Uterus (tissue), 4 donors: Measurements from ENCODE around the gene TRABD2B. TPM values are rescaled to one million over a fixed set of nuclear protein-coding genes. Genes with fewer than 3 reads are reported as not detected.

Experiments
- DNase-seq, 2 donors: peaks; one replicate each; pipeline ENCODE4 v3.0.0-alpha.2; 2019 to 2020
- H3K27ac ChIP-seq, 2 donors: fragments of 200-600 bp; sonication (generic); 1 replicate in 1 of 2; 2 replicates in 1 of 2; pipeline ENCODE4 v1.5.1; 2016 to 2018
- H3K27me3 ChIP-seq, 2 donors: fragments of 200-600 bp; sonication (generic); one replicate each; pipeline ENCODE4 v1.5.1; 2018 to 2019; ENCODE audit warnings: control low read depth in 1 of 2
- H3K36me3 ChIP-seq, 2 donors: fragments of 200-600 bp; sonication (generic); one replicate each; pipeline ENCODE4 v1.5.1; 2019; ENCODE audit warnings: control low read depth in 1 of 2
- H3K4me1 ChIP-seq, 2 donors: fragments of 200-600 bp; sonication (generic); one replicate each; pipeline ENCODE4 v1.5.1; 2018 to 2019; ENCODE audit warnings: control low read depth in 1 of 2
- H3K4me3 ChIP-seq, 2 donors: fragments of 200-600 bp; sonication (generic); 1 replicate in 1 of 2; 2 replicates in 1 of 2; pipeline ENCODE4 v1.5.1; 2018 to 2019; ENCODE audit warnings: mild to moderate bottlenecking in 1 of 2
- H3K9me3 ChIP-seq, 2 donors: fragments of 200-600 bp; sonication (generic); one replicate each; pipeline ENCODE4 v1.5.1; 2019; ENCODE audit warnings: control low read depth in 1 of 2
- CTCF ChIP-seq, 4 experiments: fragments of 200-600 bp in 2 of 4; fragments of 450-650 bp in 2 of 4; sonication (generic) in 2 of 4; IDR thresholded peaks; one replicate each; pipeline ENCODE4 v1.5.1; 2016 to 2019; ENCODE audit warnings: antibody characterized with exemption in 4 of 4, mild to moderate bottlenecking in 2 of 4, moderate library complexity in 1 of 4
- POLR2A ChIP-seq, 2 donors: fragments of 450-650 bp; IDR thresholded peaks; one replicate each; pipeline ENCODE4 v1.6.1; 2016; ENCODE audit warnings: antibody characterized with exemption in 2 of 2, mild to moderate bottlenecking in 1 of 2, moderate library complexity in 1 of 2
- intact Hi-C: fragments of 100-400 bp; cut with DNase I; formaldehyde crosslinking; loops from one replicate; pipeline ENCODE4 v1.15.1; 2023; ENCODE audit warnings: low total_unique reads
- total RNA-seq, 4 donors: library from RNA; depleted of rRNA in 3 of 4; stranded (reverse); fragments of >200 nt in 3 of 4; gene quantifications; one replicate each; pipeline versions ENCODE4 v1.1.0 to v1.2.4, GENCODE V29; 2014 to 2023
- donor health status: DM: yes; HTN: yes; CAD: no.

TRABD2B gene
- total RNA-seq, 4 donors from 2014 or later, result under 0.01 to 1.6 (median 1.0) TPM

GRCh38 chr1:47908258-47908657 lies 88.9 kb downstream of the TRABD2B start:
- H3K9me3 ChIP-seq, result no peaks in the 10 kb centered on the region
- intact Hi-C loops, result no loop called here
- no peak overlapping the region for H3K4me3 ChIP-seq
- H3K36me3 ChIP-seq, result no peaks in the 10 kb centered on the region
- H3K27ac ChIP-seq, result no peak overlapping the region
- no peak for DNase-seq
- no peaks in the 10 kb centered on the region for H3K27me3 ChIP-seq
- no peaks in the 10 kb centered on the region for H3K4me1 ChIP-seq
- TF ChIP-seq CTCF (IDR thresholded peaks at IDR 0.05) (no peak), POLR2A (IDR thresholded peaks at IDR 0.05) (no peak)

DNA sequence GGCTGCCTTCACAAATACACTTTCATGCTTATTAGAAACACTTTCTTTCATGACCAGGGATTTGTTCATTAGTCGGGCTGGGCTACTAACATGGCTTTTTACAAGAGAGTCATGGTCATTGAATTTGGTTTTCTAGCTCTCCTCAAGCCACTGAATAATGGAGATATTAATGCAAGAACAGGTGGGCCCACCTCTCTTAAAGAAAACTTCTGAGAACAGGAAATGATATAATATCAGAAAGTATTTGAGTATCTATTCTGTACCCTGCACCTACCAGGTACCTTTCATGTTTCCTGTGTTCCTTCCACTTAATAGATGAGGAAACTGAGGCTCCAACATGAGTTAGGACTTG lies 90.0 kb downstream of the TRABD2B start:
- no peaks in the 10 kb centered on the region for H3K27me3 ChIP-seq
- no peaks in the 10 kb centered on the region for H3K9me3 ChIP-seq
- no peaks in the 10 kb centered on the region for H3K4me1 ChIP-seq
- no peak overlapping the region for H3K27ac ChIP-seq
- no peak for TF ChIP-seq POLR2A (IDR thresholded peaks at IDR 0.05)
- TF ChIP-seq CTCF (IDR thresholded peaks at IDR 0.05), result no peak
- no peak overlapping the region for H3K4me3 ChIP-seq
- intact Hi-C loops, result no loop called here
- no peaks in the 10 kb centered on the region for H3K36me3 ChIP-seq
- no peak for DNase-seq

DNA sequence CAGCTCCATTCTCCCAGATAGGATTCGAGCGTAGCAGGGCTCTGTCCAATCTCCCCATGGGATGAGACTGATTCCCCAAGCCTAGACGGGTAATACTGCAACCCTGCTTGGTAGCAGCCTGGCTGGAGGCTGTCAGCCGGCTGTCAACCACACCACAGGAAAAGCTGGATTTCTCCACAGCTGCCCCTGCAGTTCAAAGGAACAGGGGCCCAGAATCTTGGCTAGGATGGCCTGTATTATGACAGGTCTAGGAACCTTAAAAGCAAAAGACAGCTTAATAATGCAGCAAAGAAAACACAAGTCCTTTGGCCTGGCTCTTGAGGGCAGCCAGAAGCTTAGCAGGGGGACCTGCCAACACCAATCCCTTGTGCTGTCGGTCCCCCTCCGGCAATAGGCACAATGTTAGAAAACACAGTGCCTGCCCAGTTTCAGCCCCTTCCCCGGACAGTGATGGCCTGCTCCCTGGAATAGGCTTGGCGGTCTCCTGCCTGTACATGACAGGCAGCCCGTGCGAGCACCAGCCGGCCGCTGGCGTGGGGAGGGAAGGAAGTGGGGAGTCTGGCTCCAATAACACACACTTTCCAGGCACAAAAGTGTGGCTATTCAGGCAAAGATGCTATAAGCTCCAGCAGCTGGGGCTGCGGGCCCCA lies 90.5 kb downstream of the TRABD2B start:
- Histone ChIP-seq H3K4me1 (no peaks in the 10 kb centered on the region), H3K4me3 (no peak overlapping the region), H3K27ac (no peak overlapping the region), H3K27me3 (no peaks in the 10 kb centered on the region), H3K36me3 (no peaks in the 10 kb centered on the region), H3K9me3 (no peaks in the 10 kb centered on the region)
- TF ChIP-seq CTCF (IDR thresholded peaks at IDR 0.05), result no peak
- TF ChIP-seq POLR2A (IDR thresholded peaks at IDR 0.05), result no peak
- intact Hi-C loops, result no loop called here
- DNase-seq, result no peak

DNA sequence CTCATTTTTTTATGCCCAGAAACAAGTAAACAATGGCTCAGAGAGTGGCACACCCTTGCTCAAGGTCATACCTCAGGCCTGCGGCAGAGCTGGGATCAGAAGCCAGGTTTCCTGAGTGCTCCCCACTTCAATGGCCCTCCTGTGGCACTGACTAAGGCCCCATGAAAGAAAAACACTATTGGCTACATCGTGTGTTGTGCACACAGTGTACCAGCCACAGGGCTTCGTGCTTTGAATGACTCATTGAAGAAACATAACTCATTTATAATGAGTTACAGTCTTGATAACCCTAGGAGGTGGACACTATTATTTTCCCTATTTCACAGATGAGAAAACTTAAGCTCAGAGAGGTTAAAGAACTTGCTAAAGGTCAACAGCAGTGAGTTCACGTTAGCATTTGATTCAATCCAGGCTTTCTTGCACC lies 91.2 kb downstream of the TRABD2B start:
- Histone ChIP-seq H3K27ac (no peak overlapping the region), H3K9me3 (no peaks in the 10 kb centered on the region), H3K4me3 (no peak overlapping the region), H3K4me1 (no peaks in the 10 kb centered on the region), H3K36me3 (no peaks in the 10 kb centered on the region), H3K27me3 (no peaks in the 10 kb centered on the region)
- peak in 1 of 2 donors; percentile 17 for DNase-seq
- no peak for TF ChIP-seq POLR2A (IDR thresholded peaks at IDR 0.05)
- no peak for TF ChIP-seq CTCF (IDR thresholded peaks at IDR 0.05)
- intact Hi-C loops, result no loop called here

- Histone ChIP-seq H3K4me1 (no peaks in the 10 kb centered on the region), H3K27ac (no peak overlapping the region), H3K4me3 (no peak overlapping the region), H3K27me3 (no peaks in the 10 kb centered on the region), H3K9me3 (no peaks in the 10 kb centered on the region), H3K36me3 (no peaks in the 10 kb centered on the region)
- intact Hi-C loops, result no loop called here
- no peak for DNase-seq
- TF ChIP-seq CTCF (IDR thresholded peaks at IDR 0.05) (no peak), POLR2A (IDR thresholded peaks at IDR 0.05) (no peak)
Observed at GRCh38 chr1:47903723-47904122, 93.5 kb downstream of the TRABD2B start.
